HS-5 (cell line): ENCODE data around the gene ASPG.
A peak's percentile ranks its signal among the peaks of the same experiment; 100 is the strongest.

Source experiments
- DNase-seq: peaks from one replicate; pipeline ENCODE4 v3.0.0-alpha.2; 2012; ENCODE audit warnings: low read depth

ASPG gene

DNA sequence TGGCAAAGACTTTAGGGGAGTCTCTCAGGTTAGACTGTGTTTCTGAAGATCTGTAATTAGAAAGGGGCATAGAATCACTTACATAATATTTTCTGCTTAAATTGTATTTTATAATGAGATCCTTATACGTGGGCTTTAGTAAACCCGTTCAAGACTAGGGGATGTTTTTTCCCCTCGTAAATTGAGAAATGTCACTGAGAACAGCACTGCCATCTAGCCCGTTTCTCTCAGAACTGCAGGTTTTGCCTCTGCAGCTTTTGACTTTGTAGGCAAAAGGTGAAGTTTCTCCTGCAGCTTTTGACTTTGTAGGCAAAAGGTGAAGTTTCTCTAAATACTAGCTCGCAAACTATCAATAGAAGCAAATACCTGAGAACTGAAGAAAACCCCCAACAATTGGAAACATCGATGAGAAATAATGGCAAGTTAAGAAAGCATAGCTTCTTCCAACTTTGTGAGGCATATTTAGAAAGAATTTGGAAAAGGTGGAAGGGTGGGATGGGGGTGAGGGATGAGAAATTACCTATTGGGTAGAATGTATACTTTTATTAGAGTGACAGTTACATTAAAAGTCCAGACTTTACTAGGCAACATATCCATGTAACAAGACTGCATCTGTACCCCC lies 9.9 kb upstream of the ASPG start:
- DNase-seq = no peak

DNA sequence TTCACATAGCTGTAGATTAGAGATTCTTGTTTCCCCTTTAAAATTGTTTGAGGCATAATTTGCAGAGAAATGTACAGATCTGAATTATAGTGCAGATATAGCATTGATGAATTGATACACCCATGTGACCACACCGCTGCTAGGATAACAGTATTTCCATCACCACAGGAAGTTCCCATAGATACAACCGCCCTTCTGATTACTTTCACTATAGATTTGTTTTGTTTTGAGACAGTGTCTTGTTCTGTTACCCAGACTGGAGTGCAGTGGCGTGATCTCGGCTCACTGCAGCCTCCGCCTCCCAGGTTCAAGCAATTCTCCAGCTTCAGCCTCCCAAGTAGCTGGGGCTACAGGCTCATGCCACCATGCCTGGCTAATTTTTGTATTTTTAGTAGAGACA lies 8.8 kb upstream of the ASPG start:
- DNase-seq = no peak

DNA sequence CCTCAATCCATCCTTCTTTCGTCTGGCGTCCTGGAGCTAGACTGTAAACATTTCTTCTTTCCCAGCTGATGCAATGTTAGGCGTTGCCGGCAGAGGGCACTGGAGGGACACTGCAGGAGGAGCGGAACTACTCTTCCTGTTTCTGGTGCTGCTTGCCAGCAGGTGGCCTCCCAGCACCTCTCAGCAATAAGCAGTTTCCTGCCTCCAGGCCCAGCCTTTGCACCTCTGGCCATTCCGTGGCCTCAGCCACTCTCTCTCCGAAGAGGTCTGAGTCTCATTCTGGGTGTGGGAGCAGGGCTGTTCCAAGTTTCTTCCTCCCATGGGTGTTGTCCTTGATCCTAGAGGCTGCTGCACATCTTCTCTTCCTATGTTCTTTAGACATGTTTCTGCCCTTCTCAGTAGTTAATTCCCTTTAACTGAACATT lies 7.5 kb upstream of the ASPG start:
- peak; percentile 59 for DNase-seq

GRCh38 chr14:104080376-104081260 lies 4.9 kb upstream of the ASPG start:
- DNase-seq = no peak

- no peak for DNase-seq
Measured at GRCh38 chr14:104081261-104081835, 4.2 kb upstream of the ASPG start.

DNA sequence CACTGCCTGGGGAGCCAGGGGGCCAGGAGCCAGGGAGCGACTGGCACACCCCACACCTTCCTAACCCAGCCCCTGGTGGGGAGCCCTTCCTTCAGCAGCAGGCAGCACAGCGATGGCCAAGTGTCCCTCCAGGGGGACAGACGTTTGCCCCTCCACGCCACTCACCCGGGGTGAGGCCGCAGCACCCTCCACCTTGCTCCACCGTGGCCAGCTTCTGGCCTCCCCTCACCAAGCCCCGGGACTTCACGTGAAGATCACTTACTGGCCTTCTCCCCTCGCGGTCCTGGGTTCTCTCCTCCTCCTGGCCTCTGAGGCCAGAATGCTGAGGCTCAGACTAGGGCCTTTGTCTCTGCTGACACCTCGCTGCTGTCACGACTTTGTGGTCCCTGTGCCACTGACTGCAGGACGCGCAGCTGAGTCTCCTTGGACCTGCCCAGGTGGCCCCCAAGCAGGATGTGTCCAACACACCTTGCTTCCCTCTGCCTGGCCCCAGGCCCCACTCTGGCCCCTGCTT lies 3.5 kb upstream of the ASPG start:
- DNase-seq = no peak

DNA sequence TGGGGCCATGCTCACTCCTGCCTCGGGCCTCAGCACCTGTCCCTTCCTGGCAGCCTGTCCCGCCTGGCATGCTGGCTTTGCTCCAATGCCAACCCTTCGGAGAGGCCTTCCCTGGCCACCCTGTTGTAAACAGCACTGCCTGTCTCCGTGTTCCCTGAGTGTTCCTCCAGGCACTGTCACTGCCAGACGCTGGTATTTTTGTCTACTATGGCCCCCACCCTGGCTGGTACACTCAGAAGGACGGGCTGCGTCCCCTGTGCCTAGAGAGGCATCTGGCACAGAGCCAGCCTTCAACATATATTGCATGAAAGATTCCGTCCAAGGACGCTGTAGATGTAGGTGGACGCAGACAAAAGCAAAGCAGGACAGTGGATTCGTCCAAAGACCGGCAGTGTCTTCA lies 2.7 kb upstream of the ASPG start:
- DNase-seq = no peak

GRCh38 chr14:104084251-104085002 lies 1.1 kb upstream of the ASPG start:
- DNase-seq = no peak

- no peak for DNase-seq
Measured at GRCh38 chr14:104085889-104086201, 345 bp downstream of the ASPG start.

- DNase-seq = no peak
Measured at GRCh38 chr14:104086210-104086660, 735 bp downstream of the ASPG start.

DNA sequence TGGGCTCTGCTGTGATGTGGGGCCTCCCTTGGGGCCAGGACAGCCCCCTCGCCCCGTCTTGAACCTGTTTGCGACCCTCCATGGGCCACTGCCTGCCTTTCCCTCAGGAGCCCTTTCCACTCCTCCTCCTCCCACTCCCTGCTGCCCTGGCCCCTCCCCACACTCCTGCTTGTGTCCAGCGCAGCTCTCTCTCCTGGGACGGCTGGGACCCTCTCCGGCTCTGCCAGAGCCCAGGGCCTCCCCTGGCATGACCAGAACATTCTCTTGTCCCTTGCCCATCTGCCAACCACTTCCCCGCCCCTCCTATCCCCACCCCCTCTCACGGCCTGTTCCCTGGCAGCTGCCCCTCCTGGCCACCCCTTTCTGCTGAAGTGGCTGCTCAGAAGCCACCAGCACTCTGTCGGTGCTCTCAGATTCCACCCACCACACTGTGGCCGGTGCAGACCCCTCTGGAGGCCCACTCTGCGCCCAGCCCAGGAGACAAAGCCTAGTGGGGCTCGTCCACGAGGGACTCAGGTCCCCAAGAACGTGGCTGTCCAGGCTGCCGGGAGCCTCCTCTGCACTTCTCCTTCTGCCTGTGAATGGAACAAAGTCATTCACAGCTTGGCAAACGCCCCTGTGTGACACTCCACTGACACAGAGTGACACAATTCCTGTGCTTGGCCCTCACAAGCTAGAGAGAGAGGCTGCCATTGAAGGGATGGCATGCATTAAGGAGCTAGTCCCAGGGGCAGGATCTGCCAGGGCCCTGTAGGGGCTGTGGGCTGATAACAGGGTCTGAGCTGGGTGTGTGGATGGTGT lies 1.4 kb downstream of the ASPG start:
- DNase-seq = no peak

DNA sequence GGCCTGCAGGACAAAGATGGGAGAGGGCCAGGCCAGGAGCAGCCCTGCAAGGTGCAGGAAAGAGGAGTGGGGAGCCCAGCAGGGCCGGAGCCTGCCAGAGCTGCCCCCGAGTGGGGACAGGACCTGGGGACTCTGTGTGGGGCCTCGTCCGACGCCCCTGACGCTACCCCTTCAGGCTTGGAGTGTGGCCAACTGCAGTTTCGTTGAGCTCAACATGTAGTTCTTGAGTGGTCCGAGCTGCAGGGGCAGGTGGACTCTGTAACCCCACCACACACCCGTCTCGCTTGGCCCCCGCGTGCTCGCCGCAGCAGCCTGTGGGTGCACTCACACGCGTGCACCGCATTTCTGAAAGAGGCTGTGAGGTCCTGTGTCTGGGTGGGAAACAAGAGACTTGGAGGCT lies 2.0 kb downstream of the ASPG start:
- no peak for DNase-seq

DNA sequence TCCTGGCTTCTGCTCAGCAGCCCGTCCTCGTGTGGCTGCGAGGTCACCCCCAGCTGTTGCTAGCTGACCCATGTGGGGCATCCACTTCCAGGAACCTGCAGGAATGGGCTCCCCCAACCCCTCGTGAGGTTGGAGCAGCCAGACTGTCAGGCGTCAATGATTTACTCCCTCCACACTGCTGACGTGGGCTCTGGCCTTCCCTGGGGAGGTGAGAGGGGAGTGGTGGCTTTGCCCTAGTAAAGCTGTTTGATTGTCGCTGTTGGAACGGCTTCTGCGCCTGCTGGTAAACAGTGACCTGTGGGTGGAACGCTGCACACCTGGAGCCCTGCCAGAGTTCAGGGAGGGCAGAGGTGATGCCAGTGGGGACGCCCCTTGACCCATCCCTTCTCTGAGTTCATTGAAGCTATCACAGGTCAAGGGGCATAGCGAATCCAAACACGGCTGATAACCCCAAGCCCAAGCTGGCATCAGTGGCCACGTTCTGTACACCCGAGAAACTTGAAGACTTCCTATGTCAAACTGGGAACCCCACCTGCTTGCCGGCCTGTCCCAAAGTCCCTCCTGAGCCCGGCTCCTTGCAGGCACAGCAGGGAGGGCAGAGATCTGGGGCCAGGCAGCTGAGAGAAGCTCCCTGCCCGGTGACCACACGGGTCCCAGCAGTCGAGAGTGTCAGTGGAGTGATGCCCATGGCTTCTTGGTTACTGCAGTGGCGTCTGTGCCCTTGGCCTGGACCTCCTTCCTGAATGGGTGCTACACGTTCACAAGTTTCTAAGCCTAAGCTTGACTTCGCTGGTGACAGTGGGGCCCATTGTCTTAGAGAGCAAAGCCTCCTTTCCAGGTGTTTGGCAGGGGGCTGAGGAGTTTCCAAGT lies 2.7 kb downstream of the ASPG start:
- DNase-seq = no peak

- DNase-seq = no peak
Measured at GRCh38 chr14:104090071-104090748, 4.7 kb downstream of the ASPG start.

DNA sequence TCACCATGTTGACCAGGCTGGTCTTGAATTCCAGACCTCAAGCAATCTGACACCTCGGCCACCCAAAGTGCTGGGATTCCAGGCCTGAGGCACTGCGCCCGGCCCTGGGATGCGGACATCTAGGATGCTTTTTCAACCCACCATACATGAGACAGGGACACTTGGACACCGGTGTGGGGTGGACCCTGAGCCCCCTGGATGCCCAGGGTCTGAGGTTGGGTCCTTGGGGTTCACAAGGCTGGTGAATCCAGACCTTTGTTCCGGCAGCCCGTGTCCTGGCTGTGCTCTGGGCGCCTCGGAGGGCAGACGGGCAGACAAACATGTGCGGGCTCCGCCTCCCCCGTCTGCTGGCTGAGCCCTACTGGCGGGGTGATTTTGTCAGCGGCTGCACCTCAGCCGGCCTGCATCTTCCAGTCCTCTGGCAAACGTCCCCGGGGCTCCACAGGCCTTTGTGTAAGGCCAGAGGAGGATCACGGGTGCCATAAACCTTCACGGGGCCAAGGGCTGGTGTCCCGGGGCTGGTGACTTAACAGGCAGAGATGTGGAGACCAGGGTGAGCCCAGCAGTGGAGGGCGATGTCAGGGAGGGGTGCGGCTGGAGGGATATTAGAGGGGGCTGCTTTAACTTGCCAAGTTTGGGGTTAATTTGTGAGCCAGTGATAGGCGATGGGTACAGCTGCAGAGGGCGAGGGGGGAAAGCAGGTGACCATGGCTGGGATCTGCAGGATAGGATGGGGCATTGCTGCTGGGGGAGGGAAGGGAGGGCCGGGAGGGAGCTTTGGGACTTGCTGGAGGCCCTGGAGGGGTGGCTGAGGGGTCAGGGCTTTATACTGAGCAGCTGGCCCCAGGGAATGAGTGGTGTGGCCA lies 5.8 kb downstream of the ASPG start:
- no peak for DNase-seq

GRCh38 chr14:104091927-104092771 lies 6.6 kb downstream of the ASPG start:
- DNase-seq = no peak

DNA sequence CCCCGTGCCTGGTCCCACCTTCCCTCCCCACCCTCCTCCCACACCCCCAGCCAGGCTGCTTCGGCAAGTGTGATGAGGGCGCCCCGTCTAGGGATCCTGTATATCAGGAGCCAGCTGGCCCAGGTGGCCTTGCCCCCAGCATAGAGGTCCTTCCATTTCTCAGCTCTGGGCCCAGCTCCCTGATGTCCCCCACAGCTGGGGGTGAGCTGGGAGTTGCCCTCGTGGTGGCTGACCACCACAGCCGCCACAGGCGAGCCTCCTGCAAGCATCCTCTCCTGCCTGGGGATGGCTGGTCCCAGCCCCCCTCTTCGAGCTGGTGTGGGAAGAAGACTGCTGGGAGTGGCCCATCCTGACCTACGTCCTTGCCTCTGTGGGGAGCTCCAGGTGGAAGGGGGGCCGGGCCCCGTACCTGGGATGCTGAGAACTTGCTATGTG lies 7.4 kb downstream of the ASPG start:
- DNase-seq = no peak
